ENCODE results near the gene TPMT.
"Not testable (repeated sequence)": the region's sequence is repeated elsewhere in the genome, so short reads cannot be mapped to it uniquely, and the experiment has no call there.

The TPMT gene

GRCh38 chr6:18154507-18155149 is at the start of gene TPMT:
TPMT (minus strand) TSS chr6:18155077; CDS start chr6:18149127, 5,950 bp downstream.
- peak; percentile 29 for DNase-seq (ENCODE audit: low spot score)

GRCh38 chr6:18203786-18204185 is 48.9 kb upstream of the TPMT start:
- DNase-seq (ENCODE audit: low spot score) = no peak

- no peak for DNase-seq (ENCODE audit: low spot score)
Observed at GRCh38 chr6:18192026-18192425, 37.1 kb upstream of the TPMT start.

- no peak for DNase-seq (ENCODE audit: low spot score)
Observed at GRCh38 chr6:18189196-18189595, 34.3 kb upstream of the TPMT start.

GRCh38 chr6:18187701-18188100 is 32.8 kb upstream of the TPMT start:
- DNase-seq (ENCODE audit: low spot score) = no peak

GRCh38 chr6:18186540-18187250 is 31.8 kb upstream of the TPMT start:
- DNase-seq (ENCODE audit: low spot score) = peak; percentile 36

- DNase-seq (ENCODE audit: low spot score) = peak; percentile 13
Observed at GRCh38 chr6:18186033-18186432, 31.2 kb upstream of the TPMT start.

GRCh38 chr6:18185624-18186023 is 30.7 kb upstream of the TPMT start:
- no peak for DNase-seq (ENCODE audit: low spot score)

GRCh38 chr6:18183766-18184165 is 28.9 kb upstream of the TPMT start:
- DNase-seq (ENCODE audit: low spot score) = no peak

GRCh38 chr6:18182568-18182967 is 27.7 kb upstream of the TPMT start:
- DNase-seq (ENCODE audit: low spot score) = no peak

- no peak for DNase-seq (ENCODE audit: low spot score)
Observed at GRCh38 chr6:18179770-18180356, 25.0 kb upstream of the TPMT start.

GRCh38 chr6:18178960-18179615 is 24.2 kb upstream of the TPMT start:
- no peak for DNase-seq (ENCODE audit: low spot score)

- DNase-seq (ENCODE audit: low spot score) = no peak
Observed at GRCh38 chr6:18177286-18177965, 22.5 kb upstream of the TPMT start.

- not testable (repeated sequence) for DNase-seq (ENCODE audit: low spot score)
Observed at GRCh38 chr6:18176198-18176597, 21.3 kb upstream of the TPMT start.

- no peak for DNase-seq (ENCODE audit: low spot score)
Observed at GRCh38 chr6:18171871-18172270, 17.0 kb upstream of the TPMT start.

GRCh38 chr6:18168264-18168663 is 13.4 kb upstream of the TPMT start:
- DNase-seq (ENCODE audit: low spot score) = no peak

GRCh38 chr6:18166312-18167036 is 11.6 kb upstream of the TPMT start:
- no peak for DNase-seq (ENCODE audit: low spot score)

- no peak for DNase-seq (ENCODE audit: low spot score)
Observed at GRCh38 chr6:18165751-18166150, 10.9 kb upstream of the TPMT start.

GRCh38 chr6:18162401-18162800 is 7.5 kb upstream of the TPMT start:
- no peak for DNase-seq (ENCODE audit: low spot score)

- DNase-seq (ENCODE audit: low spot score) = no peak
Observed at GRCh38 chr6:18161431-18161830, 6.6 kb upstream of the TPMT start.

GRCh38 chr6:18160911-18161310 is 6.0 kb upstream of the TPMT start:
- DNase-seq (ENCODE audit: low spot score) = no peak

Measured in kidney tubule cell (primary cell).